Measurements from ENCODE around the gene VPS13D.
"Not testable (repeated sequence)": the region's sequence is repeated elsewhere in the genome, so short reads cannot be mapped to it uniquely, and the experiment has no call there.

VPS13D gene

DNA sequence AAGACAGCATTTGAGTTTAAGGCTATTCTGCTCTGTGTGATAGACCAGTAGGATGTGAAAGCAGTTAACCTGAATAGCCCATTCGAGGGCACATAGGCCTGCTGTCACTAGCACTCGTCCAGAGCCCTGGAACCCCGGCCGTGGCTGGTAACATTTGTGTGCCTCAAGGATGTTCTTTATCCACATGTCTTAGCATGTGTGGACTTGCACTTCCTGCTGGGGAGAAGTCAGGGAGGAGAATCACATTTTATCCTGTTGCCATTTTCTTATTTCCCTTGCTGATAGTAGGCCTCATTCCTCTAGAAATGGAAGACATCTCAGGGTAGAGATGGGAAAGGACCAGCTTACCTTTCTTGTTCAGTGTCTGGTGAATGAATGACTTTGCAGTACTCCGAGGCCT lies 54.7 kb downstream of the VPS13D start:
- DNase-seq (ENCODE audit: low read depth in 2 of 2): no peak

DNA sequence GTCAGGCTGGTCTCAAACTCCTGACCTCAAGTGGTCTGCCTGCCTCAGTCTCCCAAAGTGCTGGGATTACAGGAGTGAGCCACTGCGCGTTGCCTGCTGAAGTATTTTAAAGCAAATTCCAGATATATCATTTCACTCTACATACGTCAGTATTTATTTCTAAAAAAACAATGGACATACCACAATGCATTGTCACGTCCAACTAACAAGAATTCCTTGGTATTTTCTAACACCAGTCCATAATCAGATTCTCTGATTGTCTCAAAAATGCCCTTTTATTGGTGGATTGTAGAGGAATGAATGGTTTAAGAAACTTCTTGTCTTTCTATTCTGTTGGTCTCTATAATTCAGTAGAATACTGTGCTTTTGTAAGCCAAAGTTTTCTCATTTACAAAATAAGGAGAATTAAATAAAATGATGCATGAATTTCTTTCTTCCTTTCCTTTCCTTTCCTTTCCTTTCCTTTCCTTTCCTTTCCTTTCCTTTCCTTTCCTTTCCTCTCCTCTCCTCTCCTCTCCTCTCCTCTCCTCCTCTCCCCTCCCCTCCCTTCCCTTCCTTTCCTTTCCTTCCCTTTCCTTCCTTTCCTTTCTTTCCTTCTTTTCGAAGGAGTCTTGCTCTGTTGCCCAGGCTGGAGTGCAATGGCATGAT lies 55.8 kb downstream of the VPS13D start:
- no peak for DNase-seq (ENCODE audit: low read depth in 2 of 2)

DNA sequence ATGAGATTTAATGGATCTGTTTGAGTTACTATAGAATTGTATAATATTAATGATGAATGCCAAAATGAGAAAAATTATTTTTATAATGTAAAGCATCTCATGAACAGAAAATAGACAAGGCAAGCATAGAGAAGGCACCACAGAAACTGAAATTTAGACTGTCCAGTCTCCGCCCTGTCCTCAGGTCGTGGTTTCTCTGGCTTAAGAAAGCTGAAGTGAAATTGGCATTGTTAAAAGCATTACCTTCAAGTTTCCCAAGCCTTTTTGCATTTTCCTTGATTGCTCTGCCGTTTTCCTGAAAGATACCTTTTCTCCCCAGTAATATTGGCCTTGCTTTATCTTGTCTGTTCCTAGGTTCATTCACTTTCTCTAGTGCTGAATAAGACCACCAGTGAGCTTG lies 58.0 kb downstream of the VPS13D start:
- no peak for DNase-seq (ENCODE audit: low read depth in 2 of 2)

DNA sequence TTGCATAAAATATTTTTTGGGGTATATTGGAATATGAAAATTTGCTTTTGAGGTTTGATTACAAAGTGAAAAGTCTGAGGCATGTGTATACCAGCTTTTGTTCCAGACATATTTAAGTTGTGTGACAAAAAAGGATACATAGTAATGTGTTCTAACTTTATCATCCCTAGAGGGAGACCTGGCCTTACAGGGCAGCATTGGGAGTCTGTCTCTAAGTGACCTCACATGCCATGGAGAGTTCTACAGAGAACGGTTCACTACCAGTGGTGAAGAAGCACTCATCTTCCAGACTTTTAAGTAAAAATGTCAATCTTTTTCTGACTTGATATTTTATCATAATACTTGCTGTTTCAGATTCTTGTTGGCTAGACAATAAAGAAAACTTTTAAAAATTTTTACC lies 61.0 kb downstream of the VPS13D start:
- no peak for DNase-seq (ENCODE audit: low read depth in 2 of 2)

DNA sequence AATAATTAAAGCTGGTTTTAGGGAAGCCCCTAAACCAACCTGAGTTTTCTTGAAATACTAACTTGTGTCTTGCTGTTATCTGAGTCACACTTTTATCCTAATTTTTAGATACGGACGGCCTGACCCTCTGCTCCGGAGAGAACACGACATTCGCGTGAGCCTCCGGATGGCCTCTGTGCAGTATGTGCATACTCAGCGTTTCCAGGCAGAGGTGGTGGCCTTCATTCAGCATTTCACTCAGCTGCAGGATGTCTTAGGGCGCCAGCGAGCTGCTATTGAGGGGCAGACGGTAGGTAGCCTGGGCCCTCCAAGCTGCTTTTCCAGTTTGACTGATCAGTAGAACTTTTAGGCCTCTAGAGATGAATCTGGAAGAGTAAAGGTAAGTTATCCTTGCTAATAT lies 63.6 kb downstream of the VPS13D start:
- DNase-seq (ENCODE audit: low read depth in 2 of 2): no peak

DNA sequence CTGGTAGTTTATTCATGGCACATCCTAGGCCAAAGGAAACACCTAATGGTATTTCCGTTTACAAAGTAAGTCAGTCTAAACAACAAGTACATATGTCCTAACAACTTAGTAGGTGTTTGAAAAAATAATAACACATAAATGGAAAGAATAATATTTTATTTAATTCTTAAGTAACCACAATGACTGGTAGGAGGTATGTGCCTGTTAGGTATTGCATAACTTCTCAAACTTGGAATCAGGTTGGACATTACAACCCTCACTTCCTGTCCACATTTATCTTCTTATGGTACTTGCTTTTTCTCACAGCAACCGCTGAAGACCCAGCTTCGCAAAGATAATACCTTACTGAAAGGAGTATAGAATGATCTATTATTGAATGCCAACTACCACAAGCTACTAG lies 64.2 kb downstream of the VPS13D start:
- no peak for DNase-seq (ENCODE audit: low read depth in 2 of 2)

DNA sequence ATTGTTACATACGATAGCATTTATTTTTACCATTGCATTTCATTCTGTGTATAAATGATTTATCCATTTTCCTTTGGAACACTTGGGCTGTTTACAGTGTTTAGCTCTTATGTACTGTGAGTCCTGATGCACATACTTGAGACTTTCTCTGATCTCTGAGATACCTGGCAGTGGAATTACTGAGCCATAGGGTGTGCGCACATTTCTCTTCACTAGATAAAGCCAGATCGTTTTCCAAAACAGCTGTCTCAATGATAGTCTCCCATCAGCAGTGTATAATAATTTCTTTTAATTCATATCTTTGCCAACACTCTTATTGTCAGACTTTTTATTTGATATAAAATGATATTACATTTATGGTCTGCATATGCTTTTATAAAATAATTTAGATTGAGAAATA lies 66.2 kb downstream of the VPS13D start:
- no peak for DNase-seq (ENCODE audit: low read depth in 2 of 2)

DNA sequence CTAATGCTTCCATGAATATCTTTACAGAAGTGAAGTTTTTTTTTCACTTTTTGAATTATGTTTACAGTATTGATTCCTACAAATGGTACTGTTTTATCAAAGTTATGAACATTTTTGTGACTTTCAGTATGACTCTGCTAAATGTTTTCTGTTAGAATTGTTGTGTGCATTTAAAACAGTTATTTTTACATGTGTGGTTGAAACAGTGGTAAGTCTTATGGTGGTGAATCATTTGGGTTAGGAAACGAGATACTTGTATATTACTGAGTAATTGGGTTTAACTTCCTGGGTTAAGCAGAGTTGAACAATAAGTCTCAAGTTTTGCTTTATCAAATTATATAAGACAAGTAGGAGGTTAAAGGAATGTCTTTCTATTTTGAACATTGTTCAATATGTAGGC lies 66.8 kb downstream of the VPS13D start:
- no peak for DNase-seq (ENCODE audit: low read depth in 2 of 2)

DNA sequence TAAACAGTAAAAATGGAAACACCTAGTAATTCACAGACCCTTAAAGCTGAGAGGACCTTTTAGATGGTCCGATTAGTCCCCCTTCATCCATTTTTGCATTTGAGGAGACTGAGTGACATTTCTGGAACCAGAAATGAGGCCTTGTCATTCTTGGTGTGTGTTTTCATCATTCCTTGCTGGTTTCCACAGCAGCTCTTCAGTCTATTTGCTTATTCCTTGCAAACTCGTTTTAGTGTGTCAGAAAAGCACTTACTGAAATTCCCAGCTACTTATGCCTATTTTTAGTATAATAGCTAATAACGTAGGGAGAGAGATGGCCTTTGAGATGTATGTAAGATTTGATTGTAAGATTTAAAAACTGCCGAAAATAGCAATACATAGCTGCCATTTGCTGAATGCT lies 70.9 kb downstream of the VPS13D start:
- no peak for DNase-seq (ENCODE audit: low read depth in 2 of 2)

DNA sequence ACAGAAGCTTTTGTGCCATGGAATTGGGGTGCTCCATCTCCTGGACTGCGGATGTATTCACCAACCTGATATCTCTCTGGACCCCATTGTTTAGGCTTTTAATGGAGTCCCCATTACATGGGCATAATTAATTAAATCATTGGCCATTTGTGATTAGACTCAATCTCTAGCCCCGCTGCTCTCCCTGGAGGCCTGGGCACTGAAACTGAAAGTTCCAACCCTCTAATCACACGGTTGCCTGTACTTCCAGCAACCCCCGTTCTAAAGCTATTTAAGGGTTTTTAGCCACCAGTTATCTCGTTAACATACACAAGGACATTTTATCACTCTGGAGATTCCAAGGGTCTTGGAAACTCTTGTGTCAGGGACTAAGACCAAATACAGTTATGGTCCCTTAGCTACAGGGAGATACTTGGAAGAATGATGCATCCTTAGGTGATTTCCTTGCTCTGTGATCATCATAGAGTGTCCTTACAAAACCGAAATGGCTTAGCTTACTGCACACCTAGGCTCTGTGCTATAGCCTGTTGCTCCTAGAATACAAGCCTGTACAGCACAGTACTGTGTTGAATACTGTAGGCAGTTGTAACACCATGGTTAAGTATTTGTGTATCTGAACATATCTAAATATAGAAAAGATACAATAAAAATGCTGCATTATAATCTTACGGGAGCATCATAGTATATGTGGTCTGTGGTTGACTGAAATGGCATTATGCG lies 71.8 kb downstream of the VPS13D start:
- no peak for DNase-seq (ENCODE audit: low read depth in 2 of 2)

DNA sequence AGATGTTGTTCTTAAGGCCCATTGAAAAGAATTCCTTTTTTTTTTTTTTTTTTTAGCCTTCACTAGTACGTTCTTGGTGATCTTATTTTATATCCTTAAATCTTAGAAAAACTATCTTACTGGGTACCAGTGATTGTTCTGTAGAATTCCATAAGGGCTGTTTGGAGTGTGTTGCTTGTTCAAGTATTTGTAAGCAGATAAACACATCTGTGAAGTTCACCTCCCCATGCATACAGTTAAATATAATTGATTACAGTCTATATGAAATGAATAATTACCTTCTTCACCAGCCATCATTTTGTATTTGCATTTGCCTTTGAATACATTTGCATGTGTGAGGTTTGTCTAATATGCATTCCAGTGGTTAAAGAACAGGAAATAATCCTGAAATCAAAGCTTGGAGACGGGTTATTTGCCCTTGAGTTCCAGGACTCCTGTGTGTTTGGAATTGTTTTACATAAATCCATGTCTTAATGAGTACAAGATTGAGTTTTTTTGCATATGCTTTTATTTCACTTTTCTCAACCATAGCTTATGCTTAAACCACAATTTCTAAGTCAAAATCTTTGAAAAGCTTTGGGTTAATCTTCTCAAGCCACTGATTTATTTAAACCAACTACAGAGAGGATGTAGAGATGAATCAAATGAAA lies 73.1 kb downstream of the VPS13D start:
- DNase-seq (ENCODE audit: low read depth in 2 of 2): no peak

DNA sequence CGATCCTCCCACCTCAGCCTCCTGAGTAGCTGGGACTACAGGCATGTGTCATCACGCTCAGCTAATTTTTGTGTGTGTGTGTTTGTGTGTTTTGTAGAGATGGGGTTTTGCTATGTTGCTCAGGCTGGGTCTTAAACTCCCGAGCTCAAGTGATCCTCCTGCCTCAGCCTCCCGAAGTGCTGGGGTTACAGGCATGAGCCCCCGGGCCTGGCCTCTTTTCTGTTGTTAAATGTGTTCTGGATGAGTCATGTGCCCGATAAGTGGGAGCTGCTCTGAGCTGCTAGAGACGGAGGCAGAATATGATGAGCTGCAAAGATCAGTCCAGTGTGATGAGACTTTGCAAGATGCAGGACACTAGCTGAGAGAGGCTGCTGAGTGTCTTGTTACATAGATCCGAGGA lies 75.5 kb downstream of the VPS13D start:
- no peak for DNase-seq (ENCODE audit: low read depth in 2 of 2)

DNA sequence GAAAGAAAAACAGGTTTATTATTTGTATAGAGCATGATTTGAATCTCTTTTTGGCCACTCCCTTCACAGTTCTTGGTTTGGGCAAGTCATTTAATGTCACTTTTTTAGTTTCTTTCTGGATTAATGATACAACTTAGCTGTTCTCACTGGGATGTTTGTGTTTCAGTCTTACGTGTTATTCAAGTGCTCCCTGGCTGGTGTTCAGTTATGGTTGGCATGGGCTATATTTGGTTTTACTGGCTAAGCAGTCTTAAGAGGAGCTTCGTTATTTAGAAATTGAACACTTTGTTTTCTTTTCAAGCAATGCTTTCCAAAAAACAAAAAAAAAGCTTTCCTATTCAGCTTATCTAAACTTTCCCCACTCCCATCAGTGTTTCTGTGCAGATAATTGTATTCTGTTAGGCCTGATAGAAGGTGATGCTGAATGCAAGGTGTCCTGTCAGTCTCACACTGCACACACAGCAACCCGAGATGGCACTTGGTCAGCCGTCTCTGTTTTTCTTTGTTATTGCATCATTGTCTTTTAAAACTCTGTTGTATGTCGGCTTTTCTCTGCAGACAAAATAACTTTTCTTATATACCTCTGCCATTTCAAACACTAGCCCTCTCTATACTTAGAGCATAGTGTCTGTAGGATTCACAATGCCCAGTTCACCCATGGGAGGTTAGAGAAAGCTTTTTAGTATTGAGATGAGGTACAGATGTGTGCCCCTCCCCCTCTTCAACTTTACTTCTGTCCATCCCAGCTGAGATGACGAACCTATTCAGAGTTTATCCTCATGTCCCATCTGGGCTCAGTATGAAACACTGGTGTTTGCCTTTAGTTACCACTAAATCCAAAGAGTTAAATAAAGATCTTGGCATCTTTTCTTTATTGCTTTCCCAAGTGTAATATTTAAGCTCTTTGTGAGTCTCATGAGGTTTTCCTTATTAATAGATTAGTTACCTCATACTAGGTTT lies 80.2 kb downstream of the VPS13D start:
- DNase-seq (ENCODE audit: low read depth in 2 of 2): no peak

DNA sequence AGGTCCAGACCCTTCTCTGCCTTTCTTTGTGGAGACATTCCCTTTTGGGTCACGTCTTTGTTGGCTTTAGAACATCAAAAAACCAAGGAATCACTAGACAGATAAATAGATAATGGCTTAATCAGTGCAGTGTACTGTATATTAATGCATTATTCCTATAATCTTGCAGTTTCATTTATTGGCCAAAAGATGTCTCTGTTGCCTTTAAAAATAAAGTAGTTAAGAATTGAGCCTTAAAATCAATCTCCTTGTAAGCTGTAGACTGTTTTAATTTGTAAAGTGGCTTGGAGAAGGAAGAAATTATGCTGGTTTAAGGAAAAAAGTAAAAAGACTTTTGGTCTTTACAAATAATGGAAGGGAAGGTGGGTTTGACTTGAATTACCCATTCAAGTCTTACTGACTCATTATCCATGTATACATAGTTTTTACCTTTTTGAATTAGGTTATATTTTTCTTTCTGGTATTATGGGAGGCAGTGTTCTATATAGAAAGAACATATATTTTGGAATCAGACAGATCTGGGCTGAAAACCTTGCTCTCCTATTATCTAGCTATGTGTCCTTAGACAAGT lies 84.6 kb downstream of the VPS13D start:
- no peak for DNase-seq (ENCODE audit: low read depth in 2 of 2)

DNA sequence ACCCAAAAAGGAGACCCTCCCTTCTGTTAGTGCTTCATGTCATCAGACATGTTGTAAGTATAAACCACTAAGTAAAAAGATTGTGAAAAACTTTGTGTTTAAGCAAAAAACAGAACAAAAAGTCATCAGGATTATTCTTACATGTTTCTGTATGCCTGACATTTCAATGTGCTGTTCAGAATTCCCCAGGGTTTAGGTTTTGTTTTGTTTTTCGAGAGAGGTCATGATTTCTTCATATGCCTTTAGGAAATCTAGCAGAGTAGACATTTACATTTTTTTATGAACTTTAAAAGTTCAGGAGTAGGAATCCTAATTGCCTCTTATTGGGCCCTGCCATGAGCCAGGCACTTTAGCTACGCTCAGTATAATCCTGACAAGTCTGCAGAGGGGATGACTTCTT lies 85.3 kb downstream of the VPS13D start:
- no peak for DNase-seq (ENCODE audit: low read depth in 2 of 2)

DNA sequence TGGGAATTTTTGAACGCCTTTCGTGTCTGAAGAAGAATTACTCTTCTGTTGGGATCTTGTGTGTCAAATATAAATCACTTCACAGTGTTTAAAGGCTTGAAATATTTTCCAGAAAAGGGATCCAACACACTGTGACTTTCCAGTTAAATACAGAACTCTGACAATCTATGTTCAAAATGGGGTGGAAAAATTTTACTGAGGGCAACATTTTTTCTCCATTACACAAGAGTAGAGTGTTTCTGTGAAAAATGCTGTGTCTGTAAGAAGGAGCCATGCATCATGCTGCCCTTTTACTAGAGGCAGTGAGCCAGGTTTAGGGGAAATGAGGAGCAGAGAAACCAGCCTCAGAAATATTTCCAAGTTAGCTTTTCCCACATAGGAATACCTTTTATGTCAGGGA lies 86.5 kb downstream of the VPS13D start:
- DNase-seq (ENCODE audit: low read depth in 2 of 2): no peak

DNA sequence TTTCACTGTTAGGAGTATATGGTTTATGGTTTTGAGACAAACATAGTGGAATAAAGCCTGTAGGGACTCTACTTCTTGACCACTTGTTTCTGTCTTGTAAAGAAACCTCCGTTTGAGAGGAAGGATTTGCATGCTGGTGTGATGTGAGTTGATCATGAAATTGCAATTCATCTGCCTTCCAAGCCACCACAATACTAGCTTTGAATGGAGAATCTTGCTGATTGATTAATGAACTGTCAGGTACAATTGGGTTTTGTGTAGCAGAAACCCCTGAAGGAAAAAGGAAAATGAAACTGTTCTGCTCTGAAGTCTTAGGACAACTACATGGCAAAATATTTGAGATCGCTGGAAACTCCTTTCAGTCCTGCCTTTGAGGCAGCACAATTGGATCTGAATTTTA lies 90.7 kb downstream of the VPS13D start:
- DNase-seq (ENCODE audit: low read depth in 2 of 2): no peak

DNA sequence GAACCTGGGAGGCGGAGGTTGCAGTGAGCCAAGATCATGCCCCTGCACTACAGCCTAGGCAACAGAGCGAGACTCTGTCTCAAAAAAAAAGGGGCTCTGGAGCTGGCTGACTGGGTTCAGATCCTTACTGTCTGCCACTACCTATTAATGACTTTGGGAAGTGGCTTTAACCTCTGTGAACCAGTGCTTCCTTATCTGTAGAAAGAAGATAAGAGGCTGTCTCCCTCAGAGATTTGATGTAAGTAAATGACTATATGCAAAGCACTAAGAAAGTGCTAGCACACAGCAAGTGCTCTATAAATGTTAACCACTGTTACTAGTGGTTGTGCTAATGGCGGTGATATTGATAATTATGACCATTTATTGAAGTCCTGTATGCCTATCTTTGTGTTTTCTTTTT lies 94.6 kb downstream of the VPS13D start:
- DNase-seq (ENCODE audit: low read depth in 2 of 2): no peak

DNA sequence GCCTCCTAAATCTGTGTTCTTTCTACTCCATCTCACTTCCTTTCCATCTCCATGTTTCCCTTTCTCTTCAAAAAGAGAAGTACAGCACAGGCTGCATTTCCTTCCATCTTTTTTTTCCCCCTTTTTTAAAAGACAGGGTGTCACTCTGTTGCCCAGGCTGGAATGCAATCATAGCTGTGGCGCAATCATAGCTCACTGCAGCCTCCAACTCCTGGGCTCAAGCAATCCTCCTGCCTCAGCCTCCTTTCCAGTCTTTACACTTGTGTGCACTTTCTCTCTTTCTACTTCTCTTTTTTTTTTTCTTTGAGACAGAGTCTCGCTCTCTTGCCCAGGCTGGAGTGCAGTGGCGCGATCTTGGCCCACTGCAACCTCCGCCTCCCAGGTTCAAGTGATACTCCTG lies 95.1 kb downstream of the VPS13D start:
- not testable (repeated sequence) for DNase-seq (ENCODE audit: low read depth in 2 of 2)

DNA sequence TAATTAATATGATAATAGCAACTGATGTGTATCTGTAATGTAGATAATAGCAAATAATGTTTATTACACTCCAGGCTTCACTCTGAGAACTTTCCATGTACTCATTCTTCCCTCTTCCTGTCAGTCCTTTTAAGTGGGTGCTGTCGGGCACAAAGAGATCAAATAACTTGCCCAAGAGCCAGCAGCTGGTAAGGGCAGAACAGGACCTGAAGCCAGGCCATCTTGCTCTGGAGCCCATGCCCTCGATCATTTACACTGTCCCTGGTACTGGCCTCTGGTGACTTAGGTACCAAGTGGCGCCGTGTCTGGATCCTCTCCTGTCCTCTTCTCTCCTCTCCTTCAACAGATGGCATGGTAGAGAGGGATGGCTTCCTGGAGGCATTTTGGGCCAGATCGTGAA lies 97.2 kb downstream of the VPS13D start:
- DNase-seq (ENCODE audit: low read depth in 2 of 2): no peak

DNA sequence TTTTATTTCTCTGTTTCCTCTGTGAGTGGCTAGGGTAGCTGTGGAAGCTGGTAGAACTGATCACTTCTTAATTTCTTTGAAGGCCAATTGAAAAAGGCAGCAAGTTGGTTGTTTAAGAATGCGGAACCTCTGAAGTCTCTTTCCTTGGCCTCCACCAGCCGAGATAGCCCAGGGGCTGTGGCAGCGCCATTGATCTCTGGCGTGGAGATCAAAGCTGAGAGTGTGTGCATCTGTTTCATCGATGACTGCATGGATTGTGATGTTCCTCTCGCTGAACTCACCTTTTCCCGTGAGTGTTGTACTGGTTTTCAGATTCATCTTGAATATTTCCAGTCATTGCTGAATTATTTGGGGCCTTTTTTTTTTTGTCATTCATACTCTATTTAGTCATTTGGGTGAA lies 97.7 kb downstream of the VPS13D start:
- no peak for DNase-seq (ENCODE audit: low read depth in 2 of 2)

All from stimulated activated CD8-positive, alpha-beta memory T cell treated with anti-CD3 and anti-CD28 coated beads, Interleukin-2, amount 100 ng/mL, for 1 hour (primary cell).